Astrocyte of the spinal cord (primary cell): Measurements from ENCODE around the gene EGFR.
A peak's percentile ranks its signal among the peaks of the same experiment; 100 is the strongest.

ENCODE experiments used
- DNase-seq: peaks from one replicate; pipeline ENCODE4 v3.0.0; 2011; ENCODE audit warnings: low read depth, low spot score
- H3K4me3 ChIP-seq: 2 replicates; pipeline ENCODE4 v1.5.1; 2011; ENCODE audit warnings: low read depth, mild to moderate bottlenecking, low read length, moderate library complexity
- in situ Hi-C: cut with HindIII; loops from 2 replicates; pipeline ENCODE4 v1.10.0; 2017; ENCODE audit warnings: low sequenced_read_pairs
- TF ChIP-seq, protein P1 (sequence below): IDR thresholded peaks from 2 replicates; pipeline ENCODE4 v1.5.1; 2012; ENCODE audit warnings: low read depth, mild to moderate bottlenecking, low read length, inconsistent platforms

EGFR gene

DNA sequence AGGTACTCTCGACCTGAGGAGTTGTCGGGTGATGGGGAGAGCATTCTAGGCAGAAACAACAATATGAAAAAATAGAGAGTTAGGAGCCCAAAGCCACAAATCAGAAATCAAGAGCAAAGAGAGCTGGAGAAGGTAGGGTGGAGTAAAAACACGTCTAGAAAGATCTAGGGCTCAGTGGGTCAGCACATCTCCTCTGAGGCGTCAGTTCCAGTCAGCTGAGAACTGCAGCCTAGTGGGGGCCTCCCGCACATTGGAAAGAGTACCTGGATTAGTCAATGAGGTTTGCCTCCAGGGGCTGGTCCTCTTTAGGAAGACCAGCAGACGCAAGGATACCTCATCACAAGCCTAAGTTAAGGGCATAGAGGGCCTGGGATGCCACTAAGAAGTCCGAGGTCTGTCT is 233.1 kb downstream of the EGFR start:
- DNase-seq: no peak
- TF ChIP-seq, protein P1, sequence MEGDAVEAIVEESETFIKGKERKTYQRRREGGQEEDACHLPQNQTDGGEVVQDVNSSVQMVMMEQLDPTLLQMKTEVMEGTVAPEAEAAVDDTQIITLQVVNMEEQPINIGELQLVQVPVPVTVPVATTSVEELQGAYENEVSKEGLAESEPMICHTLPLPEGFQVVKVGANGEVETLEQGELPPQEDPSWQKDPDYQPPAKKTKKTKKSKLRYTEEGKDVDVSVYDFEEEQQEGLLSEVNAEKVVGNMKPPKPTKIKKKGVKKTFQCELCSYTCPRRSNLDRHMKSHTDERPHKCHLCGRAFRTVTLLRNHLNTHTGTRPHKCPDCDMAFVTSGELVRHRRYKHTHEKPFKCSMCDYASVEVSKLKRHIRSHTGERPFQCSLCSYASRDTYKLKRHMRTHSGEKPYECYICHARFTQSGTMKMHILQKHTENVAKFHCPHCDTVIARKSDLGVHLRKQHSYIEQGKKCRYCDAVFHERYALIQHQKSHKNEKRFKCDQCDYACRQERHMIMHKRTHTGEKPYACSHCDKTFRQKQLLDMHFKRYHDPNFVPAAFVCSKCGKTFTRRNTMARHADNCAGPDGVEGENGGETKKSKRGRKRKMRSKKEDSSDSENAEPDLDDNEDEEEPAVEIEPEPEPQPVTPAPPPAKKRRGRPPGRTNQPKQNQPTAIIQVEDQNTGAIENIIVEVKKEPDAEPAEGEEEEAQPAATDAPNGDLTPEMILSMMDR: no peak
- H3K4me3 ChIP-seq: no peak overlapping the region
- in situ Hi-C loops: no loop called here

GRCh38 chr7:55252386-55252785 is 233.6 kb downstream of the EGFR start:
- no peak overlapping the region for H3K4me3 ChIP-seq
- TF ChIP-seq, protein P1: no peak
- DNase-seq: no peak
- in situ Hi-C loops: no loop called here

GRCh38 chr7:55253188-55253587 is 234.4 kb downstream of the EGFR start:
- no peak for DNase-seq
- TF ChIP-seq, protein P1: no peak
- in situ Hi-C loops: no loop called here
- no peak overlapping the region for H3K4me3 ChIP-seq

DNA sequence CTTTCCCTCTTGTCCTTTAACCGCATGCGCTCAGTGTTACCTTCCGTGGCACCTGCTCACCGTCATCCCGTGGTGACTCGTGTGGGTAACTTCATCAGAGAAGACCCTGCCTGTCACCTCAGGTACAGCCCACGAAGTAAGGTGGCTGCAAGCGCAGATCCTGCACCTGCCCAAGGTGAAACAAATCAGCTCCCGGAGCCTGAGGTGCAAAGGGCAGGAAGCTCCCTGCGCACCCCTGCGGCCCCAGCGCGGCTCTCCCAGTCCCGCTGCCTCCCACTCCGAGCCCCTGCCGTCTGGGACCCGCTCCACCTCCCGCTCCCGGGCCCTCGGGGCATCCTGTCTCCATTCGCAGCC is 235.4 kb downstream of the EGFR start:
- in situ Hi-C loops: no loop called here
- no peak for DNase-seq
- peak overlapping the region; percentile 49 for H3K4me3 ChIP-seq
- TF ChIP-seq, protein P1: no peak

DNA sequence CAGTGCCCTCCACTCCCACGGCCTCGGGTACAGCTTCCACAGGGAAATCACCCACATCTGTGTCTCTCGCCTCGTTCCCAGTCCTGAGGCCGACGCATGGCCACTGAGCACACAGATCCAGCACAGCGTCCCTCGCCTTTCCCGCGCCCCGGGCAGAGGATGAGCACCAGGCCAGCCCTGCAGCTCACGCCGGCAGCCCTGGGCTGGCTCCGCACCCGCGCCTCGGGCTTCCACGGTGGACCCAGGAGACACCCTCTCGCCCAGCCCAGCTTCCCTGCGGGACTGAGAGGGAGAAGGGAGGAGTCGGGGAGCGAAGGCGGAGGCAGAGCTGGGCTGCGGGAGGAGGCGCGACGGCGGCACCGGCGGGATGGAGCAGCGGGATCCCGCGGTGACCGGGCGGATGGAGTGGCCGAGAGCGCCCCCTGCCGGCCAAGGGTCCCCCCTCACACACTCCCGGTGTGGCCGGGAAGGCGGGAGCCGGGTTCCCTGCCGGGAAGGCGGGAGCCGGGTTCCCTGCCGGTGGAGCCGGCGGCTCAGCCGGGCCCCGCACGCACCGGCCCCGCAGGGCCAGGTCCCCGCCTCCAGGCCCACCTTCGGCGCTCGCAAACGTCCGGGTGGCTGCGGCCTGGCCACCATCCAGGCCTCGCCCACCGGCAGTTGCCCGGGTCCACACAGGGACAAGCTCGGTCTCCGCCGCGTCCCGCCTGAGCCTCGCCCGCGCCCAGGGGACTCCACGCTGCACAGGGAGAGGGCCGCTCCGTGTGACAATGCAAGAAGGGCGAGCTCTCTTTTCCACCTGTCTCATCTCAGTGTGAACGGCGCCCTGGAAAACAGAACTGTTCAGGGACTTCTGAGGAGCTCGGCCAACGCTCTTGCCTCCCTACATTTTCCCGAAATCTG is 236.0 kb downstream of the EGFR start:
- in situ Hi-C loops: no loop called here

DNA sequence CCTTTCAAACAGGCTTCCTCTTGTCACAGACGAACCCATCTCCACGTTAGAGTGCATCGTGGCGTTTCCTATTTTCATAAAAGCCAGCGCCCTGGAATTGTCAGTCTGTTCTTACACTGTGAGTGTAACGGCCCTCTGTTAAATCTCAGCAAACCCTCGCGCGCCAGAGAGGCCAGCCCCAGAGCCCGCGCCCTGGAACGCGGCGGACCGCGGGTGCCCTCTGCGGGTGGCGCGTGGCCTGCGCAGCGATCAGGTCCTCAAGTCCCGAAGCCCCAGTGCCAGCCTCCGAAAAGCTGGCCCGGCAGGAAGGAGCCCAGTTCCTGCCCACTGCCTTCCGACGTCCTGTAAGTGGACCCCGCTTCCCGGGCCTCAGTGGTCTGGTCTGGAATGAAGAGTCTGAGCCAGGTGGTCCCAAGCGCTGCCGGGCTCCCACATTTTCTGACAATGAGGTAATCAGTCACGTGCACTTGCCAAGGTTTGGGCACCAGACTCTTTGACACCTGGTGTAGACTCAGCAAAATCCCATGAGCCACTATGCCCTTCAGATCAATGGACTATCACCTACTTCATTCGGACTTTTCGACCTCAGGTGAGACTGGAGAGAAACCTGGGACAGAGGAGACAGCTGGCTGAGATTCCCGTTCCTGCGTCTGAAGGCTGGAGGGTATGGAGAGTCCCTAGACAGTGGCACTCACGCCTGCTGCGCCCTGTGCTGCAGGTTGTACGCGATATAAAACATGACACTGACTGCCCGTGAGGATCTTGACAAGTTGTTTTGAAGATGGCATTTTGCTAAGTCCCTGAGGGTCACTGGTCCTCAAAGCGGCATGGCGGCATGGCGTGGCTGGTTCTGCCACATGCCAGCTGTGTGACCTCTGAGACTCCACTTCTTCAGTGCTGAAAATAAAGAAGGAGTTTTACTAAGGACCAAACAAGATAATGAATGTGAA is 237.0 kb downstream of the EGFR start:
- in situ Hi-C loops: no loop called here
- peak overlapping the region; percentile 48 for H3K4me3 ChIP-seq

More for the DNA sequence above, 236.0 kb downstream of the EGFR start:
- peak; percentile 82 for DNase-seq
- H3K4me3 ChIP-seq: peak overlapping the region; percentile 49
- TF ChIP-seq, protein P1: peak; percentile 69

More for the DNA sequence above, 237.0 kb downstream of the EGFR start:
- TF ChIP-seq, protein P1: peak; percentile 88
- DNase-seq: peak; percentile 84
